Umbilical cord (tissue), 2 donors: ENCODE results near the gene ZNF18. TPM values are rescaled to one million over a fixed set of nuclear protein-coding genes. Genes with fewer than 3 reads are reported as not detected.

Experiments used
- DNase-seq: peaks from one replicate; pipeline ENCODE4 v3.0.0-alpha.2; 2015; ENCODE audit warnings: low spot score
- total RNA-seq: library from RNA; depleted of rRNA; stranded (reverse); fragments of >200 nt; gene quantifications from one replicate; pipeline ENCODE4 v1.2.3, GENCODE V29; 2014; ENCODE audit warnings: low replicate concordance; ENCODE audit not compliant: insufficient read depth

ZNF18 gene, protein sequence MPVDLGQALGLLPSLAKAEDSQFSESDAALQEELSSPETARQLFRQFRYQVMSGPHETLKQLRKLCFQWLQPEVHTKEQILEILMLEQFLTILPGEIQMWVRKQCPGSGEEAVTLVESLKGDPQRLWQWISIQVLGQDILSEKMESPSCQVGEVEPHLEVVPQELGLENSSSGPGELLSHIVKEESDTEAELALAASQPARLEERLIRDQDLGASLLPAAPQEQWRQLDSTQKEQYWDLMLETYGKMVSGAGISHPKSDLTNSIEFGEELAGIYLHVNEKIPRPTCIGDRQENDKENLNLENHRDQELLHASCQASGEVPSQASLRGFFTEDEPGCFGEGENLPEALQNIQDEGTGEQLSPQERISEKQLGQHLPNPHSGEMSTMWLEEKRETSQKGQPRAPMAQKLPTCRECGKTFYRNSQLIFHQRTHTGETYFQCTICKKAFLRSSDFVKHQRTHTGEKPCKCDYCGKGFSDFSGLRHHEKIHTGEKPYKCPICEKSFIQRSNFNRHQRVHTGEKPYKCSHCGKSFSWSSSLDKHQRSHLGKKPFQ
- total RNA-seq: 7.0 TPM

DNA sequence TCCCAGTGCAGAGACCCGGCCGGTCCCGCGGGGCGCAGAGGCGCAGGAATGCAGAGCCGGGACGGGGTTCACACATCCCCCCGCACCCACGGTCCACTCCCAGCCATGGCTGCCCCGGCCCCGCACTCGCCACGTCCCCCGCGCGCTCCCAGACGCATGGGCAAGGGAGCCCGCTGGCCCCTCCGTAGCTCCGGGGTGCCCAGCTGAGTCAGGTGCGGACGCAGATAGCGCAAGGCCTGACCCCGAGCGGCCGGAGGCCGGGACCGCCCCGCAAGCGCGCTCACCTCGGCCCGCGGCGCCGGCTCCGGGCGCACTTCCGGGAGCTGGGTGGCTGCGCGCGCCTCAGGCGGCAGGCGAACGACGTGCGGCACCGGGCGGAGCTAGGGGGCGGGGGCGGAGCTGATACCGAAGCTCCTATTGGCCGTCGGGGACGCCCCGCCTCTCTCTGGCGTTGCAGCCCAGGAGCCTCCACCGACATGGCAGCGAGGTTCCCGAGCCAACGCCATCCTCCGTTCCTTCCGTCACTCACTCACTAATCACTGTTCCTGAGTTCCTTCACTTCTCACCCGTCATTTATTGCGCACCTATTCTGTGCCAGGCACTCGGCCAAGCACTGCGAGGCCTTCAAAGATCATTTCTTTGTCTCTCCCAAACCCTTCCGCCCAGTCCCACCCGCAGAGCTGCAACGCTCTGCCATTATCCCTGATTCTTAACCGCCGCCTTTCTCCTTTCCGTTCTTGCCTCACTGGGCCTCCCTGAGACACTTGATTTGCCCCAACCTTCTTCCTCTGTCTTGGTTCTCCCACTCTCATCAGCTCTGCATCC lies at the start of gene ZNF18:
ZNF18 (minus strand) TSS at position 329 of the 825 bp plus-strand sequence. CDS start 4,646 bp downstream, outside the sequence.
- DNase-seq: peak; percentile 96

GRCh38 chr17:12046786-12047185 lies 49.5 kb upstream of the ZNF18 start:
- DNase-seq: no peak

DNA sequence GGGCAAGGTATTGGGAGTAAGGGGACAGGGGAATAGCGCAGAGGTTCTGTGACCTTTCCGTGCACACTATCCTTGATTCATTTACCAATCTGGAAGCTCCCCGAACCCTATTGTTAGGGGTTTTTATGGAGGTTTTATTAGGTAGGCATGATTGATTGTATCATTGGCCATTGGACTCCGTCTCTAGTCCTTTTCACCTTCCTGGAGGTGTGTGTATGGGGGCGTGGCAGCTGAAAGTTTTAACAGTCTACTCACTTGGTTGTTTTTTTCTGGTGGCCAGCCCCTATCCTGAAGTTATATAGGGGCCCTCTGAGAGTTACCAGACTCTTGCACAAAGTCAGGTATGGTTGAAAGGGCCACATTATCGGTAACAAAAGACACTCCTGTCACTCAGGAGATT lies 46.4 kb upstream of the ZNF18 start:
- DNase-seq: no peak

DNA sequence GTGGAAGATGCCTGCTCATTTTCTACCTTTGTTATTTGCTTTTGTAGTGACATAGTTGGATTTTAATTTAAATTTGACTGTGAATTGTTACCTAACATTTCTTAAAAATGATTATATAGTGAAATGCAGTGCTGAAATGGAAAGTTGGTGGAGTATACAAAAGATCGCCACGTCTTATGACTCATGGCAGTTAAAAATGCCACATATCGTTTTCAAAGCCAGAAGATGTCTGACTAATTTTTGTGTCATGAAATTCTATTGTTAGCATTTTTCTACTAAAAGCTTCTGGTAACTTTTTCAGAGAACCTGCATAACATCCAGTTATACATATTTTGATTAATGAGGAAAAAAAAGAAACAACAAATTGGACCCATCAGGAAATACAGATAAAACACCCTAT lies 44.0 kb upstream of the ZNF18 start:
- no peak for DNase-seq

- no peak for DNase-seq
Observed at GRCh38 chr17:12040478-12040877, 43.2 kb upstream of the ZNF18 start.

GRCh38 chr17:12037970-12038369 lies 40.7 kb upstream of the ZNF18 start:
- no peak for DNase-seq

- no peak for DNase-seq
Observed at GRCh38 chr17:12035673-12036072, 38.4 kb upstream of the ZNF18 start.

DNA sequence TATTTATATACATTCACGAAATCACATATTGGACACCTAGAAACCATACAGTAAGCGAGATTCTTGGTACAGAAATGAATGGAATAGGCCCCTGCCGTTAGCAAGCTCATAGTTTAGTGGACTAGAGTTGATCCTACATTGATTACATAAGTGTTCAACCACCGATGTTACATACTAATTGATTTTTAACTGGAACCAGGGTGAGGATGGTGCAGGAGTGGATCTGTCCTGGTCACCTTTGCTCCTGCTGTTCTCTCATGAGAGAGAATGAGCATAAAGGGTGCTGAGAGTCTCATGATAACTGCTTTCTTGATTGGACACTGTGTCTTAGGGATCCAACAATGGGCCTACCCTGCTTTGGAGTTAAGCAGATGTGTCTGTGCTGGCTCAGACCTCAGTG lies 37.3 kb upstream of the ZNF18 start:
- no peak for DNase-seq

GRCh38 chr17:12028611-12029010 lies 31.3 kb upstream of the ZNF18 start:
- DNase-seq: no peak

DNA sequence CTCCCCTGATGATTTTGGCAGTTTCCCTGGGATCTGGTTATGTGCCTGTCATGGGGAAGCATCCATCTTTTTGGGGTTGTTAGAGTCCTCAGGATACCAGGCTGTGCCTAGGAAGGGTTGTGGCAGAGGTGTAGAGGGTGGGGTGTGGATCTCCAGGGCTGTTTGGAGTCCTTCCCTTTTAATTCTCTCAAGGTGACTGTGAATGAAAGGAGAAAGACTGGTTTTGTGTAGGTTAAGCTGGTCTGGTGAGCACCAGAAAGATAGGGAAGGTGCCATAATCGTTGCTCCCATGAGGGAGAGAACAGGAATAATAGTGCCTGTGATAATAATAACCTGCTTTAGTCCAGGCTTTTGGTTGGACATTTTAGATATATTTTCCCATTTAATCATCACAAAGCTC lies 30.4 kb upstream of the ZNF18 start:
- DNase-seq: no peak

GRCh38 chr17:12024327-12024726 lies 27.1 kb upstream of the ZNF18 start:
- DNase-seq: no peak

DNA sequence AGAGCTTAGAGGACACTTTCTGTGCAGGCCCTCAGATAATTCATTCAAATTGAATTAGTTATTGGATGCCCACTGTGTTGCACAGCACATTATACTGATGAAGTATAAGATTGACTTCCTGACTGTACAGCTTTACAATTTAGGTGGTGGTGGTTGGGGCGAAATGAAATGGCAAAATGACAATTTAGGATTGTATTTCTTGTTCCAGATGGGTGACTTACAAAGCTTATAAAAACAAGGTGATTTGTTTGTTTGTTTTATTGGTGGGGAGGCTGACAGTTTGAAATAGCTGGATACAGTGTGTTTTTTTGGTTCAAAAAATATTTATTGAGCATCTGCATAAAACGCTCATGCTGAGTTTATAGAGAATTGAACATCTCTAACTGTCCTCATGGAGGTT lies 25.0 kb upstream of the ZNF18 start:
- no peak for DNase-seq

DNA sequence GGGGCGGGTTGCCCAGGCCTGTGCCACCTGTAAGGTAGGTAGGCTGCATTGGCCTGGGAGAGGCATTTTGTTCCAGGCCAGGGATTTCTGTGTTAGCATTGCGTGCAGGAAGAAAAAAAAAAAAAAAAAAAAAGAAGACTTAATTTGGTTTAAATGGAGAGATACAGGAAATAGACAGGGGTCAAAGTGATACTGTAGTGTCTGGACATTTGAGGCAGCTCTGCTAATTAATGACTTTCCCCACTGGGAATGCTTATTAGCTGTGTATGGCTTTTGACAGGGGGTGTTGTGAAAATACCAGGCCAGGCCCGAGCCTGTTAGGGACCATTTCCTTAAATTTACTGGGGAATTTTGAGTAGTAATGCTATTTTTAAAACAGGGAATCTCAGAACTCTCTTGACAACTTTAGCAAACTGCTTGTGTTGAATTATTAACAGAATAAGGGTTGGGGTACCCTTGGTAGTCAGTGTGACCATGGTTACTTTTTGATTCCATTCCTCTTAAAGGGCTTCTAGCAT lies 24.4 kb upstream of the ZNF18 start:
- DNase-seq: no peak

GRCh38 chr17:12020642-12021622 lies 23.7 kb upstream of the ZNF18 start, which contains the start of gene MAP2K4:
Gene MAP2K4, plus strand, starts transcription at chr17:12020877. Its CDS starts 10 bp downstream, at chr17:12020887.
- DNase-seq: peak; percentile 95

- no peak for DNase-seq
Observed at GRCh38 chr17:12007466-12007865, 10.2 kb upstream of the ZNF18 start.

GRCh38 chr17:11999696-12000095 lies 2.4 kb upstream of the ZNF18 start:
- no peak for DNase-seq

GRCh38 chr17:11997972-11998233 lies 628 bp upstream of the ZNF18 start:
- no peak for DNase-seq

DNA sequence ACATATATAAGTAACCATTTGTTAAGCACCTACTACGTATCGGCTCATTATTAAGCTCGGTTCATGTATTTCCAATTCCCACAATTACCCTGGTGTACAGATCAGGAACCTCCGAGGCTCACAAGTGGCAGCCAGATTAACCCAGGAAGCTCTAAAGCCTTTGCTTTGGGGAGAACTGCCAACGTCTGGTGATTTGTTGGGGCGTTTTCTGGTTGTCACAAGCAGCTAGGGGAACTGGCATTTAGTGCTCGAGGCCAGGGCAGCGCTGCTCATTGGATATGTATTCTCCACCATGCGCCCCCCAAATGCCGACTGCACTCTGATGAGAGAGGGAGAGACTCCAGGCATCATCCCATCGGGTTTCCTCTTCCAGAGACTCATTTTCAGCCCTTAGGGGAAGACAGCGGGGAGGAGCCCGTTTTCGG lies 541 bp downstream of the ZNF18 start:
- DNase-seq: peak; percentile 62

DNA sequence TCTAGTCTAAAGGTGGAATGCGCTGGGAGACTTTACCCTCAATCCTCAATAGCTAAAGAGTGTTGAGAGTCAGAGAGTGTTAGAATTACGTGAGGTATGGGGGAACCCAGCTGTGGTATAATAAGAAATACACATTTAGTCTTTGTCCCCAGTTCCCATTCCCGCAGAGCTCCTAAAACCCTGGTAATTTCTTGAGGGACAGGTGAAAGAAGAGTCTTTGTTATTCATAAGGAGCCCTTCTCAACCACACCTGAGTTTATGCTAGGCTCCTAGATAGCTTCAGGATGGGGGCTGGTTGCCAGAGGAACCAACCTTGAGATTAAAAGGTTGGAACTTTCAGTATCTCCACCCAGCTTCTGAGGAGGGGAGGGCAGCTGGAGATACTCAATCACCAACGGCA lies 5.8 kb downstream of the ZNF18 start:
- DNase-seq: no peak

DNA sequence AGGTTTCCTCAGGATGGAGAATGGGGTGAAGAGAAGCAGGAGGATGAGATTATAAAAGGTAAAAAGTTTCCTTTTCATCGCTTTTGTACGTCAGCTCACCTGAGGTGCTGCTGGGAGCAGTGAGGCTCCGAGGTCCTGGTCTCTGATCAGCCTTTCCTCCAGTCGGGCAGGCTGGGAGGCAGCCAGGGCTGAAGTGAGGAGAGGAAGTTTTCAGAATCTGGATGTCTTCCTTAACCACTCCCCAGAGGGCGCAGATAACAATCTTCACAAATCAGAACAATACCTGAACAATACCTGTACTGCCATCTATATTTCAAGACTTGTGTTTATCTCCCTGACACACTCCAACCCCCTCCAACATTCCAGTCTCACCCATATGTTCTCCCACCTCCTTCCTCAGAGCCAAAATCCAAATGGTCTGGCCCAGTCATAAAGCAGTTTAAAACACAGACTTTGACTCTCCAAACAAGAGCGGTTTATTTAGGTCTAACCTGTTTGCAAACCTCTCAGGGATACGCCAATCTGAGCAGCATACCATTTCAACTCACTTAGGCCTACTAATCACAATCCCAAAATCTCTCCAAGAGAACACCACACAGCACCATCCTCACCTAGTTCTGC lies 6.8 kb downstream of the ZNF18 start:
- no peak for DNase-seq

DNA sequence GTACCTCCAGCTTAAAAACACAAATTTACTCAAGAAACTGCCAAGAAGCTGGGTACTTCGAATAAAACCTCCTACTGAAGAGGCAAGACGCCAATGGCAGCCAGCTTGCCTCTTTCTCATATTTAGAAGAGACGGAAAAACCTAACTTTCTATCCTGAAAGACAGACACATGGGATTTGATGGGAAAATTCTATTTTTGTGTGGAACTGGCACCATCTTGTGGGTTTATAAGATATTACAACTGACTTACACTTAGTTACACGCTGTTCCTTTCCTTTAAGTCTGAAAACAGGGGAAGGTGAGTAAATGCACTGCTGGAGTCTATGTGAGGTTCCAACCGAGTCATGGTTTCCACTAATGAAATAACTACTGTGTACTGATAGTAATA lies 10.3 kb downstream of the ZNF18 start:
- DNase-seq: peak; percentile 60
